Activated CD4-positive, CD25-positive, alpha-beta regulatory T cell (primary cell): ENCODE data around the gene INO80B.

Experiments used
- DNase-seq, 4 experiments: peaks; one replicate each; lab custom pipeline; 2025; lab: John Stamatoyannopoulos, UW

The INO80B gene

GRCh38 chr2:74502147-74502719 is 47.3 kb downstream of the INO80B start:
- DNase-seq, result no peak

GRCh38 chr2:74502720-74503505 is 48.0 kb downstream of the INO80B start:
- peak in 1 of 4 experiments; percentile 32 for DNase-seq

- no peak for DNase-seq
Measured at GRCh38 chr2:74503506-74504475, 48.9 kb downstream of the INO80B start.

DNA sequence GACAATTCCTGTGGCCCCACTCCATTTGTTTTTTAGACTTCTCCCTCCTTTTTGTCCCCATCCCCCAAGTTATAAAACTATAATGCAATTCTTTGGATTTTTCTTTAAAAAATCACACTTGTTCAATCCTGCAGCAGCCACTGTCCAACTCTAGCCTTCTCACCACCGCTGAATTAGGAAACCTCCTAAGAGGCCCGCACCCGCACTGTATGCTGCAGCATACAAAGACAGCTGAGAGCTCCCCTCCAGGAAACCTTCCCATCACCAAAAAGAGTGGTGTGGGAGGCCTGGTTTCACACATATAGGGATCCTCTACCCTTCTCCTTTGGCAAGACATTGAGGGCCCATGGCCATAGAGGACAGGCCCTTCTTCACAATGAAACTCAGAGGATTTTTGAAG is 49.7 kb downstream of the INO80B start:
- no peak for DNase-seq

- no peak for DNase-seq
Measured at GRCh38 chr2:74505448-74506246, 50.8 kb downstream of the INO80B start.

DNA sequence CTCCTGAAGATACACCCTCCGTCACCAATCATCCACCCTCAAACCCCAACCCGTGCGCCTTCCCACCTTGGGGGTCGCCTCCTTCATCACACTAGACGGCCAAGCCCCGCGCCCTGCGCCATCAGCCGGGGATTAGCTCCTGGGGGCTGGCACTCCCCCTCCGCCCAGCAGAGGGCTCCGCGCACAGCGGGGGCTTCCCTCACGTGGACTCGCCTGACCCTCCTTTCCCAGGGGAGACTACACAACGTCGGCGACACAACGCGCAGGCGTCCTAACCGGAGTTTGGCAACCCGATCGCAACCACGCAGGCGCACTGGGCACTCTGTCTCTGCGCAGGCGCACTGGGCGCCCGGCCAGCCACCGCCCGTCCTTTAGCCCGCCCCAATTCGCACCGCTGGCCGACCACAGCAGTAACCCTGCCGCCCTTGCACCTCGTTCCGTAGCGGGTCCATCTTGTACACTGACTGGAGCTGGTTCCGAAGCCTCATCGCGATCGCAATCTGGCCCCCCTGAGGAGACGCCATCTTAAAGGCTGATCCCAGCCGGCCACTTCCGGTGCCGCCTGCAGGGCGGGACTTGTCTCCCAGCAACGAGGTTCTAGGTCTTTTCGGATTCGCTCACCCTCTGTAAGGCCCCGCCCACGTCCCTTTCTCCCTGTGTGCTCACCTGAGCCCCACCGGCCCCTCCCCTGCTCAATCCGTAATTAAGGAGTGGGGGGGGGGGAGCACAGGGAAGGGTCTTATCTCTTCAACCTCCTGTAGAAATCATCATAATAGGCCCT is 52.4 kb downstream of the INO80B start, which contains the start of gene PCGF1:
Gene PCGF1, minus strand, starts transcription at position 551 of the 781 bp plus-strand sequence. Its CDS starts 27 bp downstream, at position 524.
- DNase-seq, result peak; percentile 94 to 97 (median 97)
